K562 (cell line): Measurements from ENCODE around the gene KLK14. TPM values are rescaled to one million over a fixed set of nuclear protein-coding genes. Genes with fewer than 3 reads are reported as not detected.

Experiments used
- ATAC-seq: fragments of 200-7000 bp; cut with Tn5 transposase; 3 replicates; pipeline ENCODE4 v1.9.1; 2020; ENCODE audit warnings: moderate library complexity
- BruUV-seq: library from RNA; stranded (reverse); fragments of 400-500 nt; replicated peaks from 2 replicates; lab custom pipeline; 2021; lab: Mats Ljungman, UMichigan
- CTCF ChIA-PET: fragments of 300-600 bp; formaldehyde crosslinking; extraction: SDS; loops from one replicate; lab custom pipeline; 2021; ENCODE audit warnings: low intra/inter-chr PET ratio; lab: Yijun Ruan, JAX
- POLR2A ChIA-PET: fragments of 300-600, 350-650 bp; sonication (Branson Sonifier 250); formaldehyde crosslinking; extraction: SDS; loops from one replicate; lab custom pipeline; 2021; ENCODE audit warnings: antibody characterized with exemption, inconsistent platforms; lab: Yijun Ruan, JAX
- DNase-seq, 4 experiments: peaks; one replicate each; pipeline versions ENCODE4 v3.0.0 to v3.0.0-alpha.2; 2011 to 2018; ENCODE audit warnings: low spot score in 3 of 4, mixed read lengths in 3 of 4; ENCODE audit errors: extremely low read depth in 1 of 4
- FAIRE-seq: peaks from 2 replicates; lab custom pipeline; 2011; peaks lifted over from hg19 to GRCh38; lab: Jason Lieb, UNC
- H2AFZ ChIP-seq: 2 replicates; pipeline ENCODE4 v1.6.0; 2011; ENCODE audit warnings: low read depth, low read length, control low read depth, inconsistent platforms
- H3K27ac ChIP-seq: fragments of 200-600 bp; 3 replicates; pipeline ENCODE4 v1.8.0; 2011; ENCODE audit warnings: low read depth, mild to moderate bottlenecking, control low read depth, inconsistent platforms, low read length, moderate library complexity, mixed read lengths; ENCODE audit errors: extremely low read depth
- H3K27me3 ChIP-seq, 2 experiments: fragments of 300-600 bp in 1 of 2; 2 replicates in 1 of 2; 3 replicates in 1 of 2; pipeline versions ENCODE4 v1.6.0 to v1.8.0; 2011; ENCODE audit warnings: inconsistent platforms in 2 of 2, low read length in 2 of 2, mild to moderate bottlenecking in 1 of 2, mixed read lengths in 1 of 2, moderate library complexity in 1 of 2; ENCODE audit not compliant: control insufficient read depth in 2 of 2, insufficient read depth in 2 of 2
- H3K36me3 ChIP-seq: fragments of 300-600 bp; 3 replicates; pipeline ENCODE4 v1.8.0; 2011; ENCODE audit warnings: mild to moderate bottlenecking, low read length, inconsistent platforms; ENCODE audit not compliant: control insufficient read depth, insufficient read depth
- H3K4me1 ChIP-seq, 2 experiments: fragments of 200-600 bp in 1 of 2; replicated peaks in 1 of 2; 2 replicates in 1 of 2; 3 replicates in 1 of 2; pipeline versions ENCODE4 v1.5.1 to v1.8.0; 2011; ENCODE audit warnings: inconsistent platforms in 2 of 2, low read length in 2 of 2, mild to moderate bottlenecking in 1 of 2, mixed read lengths in 1 of 2, moderate library complexity in 1 of 2; ENCODE audit not compliant: control insufficient read depth in 2 of 2, insufficient read depth in 2 of 2
- H3K4me2 ChIP-seq: 2 replicates; pipeline ENCODE4 v1.6.1; 2011; ENCODE audit warnings: low read length, control low read depth, inconsistent platforms, mixed read lengths; ENCODE audit not compliant: insufficient read depth
- H3K4me3 ChIP-seq: fragments of 200-600 bp; sonication (generic), shearing (Covaris generic); 2 replicates; pipeline ENCODE4 v1.5.1; 2016; ENCODE audit warnings: control low read depth, inconsistent platforms
- H3K79me2 ChIP-seq: fragments of 200-600 bp; 3 replicates; pipeline ENCODE4 v1.8.0; 2011; ENCODE audit warnings: low read length, inconsistent platforms; ENCODE audit not compliant: control insufficient read depth, insufficient read depth
- H3K9ac ChIP-seq, 2 experiments: 2 replicates each; pipeline versions ENCODE4 v1.6.0 to v1.6.1; 2011; ENCODE audit warnings: low read depth in 2 of 2, low read length in 2 of 2, control low read depth in 1 of 2, inconsistent platforms in 1 of 2, mild to moderate bottlenecking in 1 of 2, mixed read lengths in 1 of 2; ENCODE audit not compliant: insufficient read depth in 1 of 2
- H3K9me1 ChIP-seq: one replicate; pipeline ENCODE4 v1.6.0; 2011; ENCODE audit warnings: inconsistent platforms, mild to moderate bottlenecking, low read length, moderate library complexity; ENCODE audit not compliant: control insufficient read depth, insufficient read depth
- H3K9me3 ChIP-seq: replicated peaks from 2 replicates; pipeline ENCODE4 v1.5.1; 2011; ENCODE audit warnings: low read depth, low read length, inconsistent platforms; ENCODE audit not compliant: control insufficient read depth, insufficient read depth
- H4K20me1 ChIP-seq: replicated peaks from 2 replicates; pipeline ENCODE4 v1.6.1; 2011; ENCODE audit warnings: low read length, inconsistent platforms, mixed read lengths; ENCODE audit not compliant: control insufficient read depth, insufficient read depth
- EGR1 ChIP-seq: fragments of 450-650 bp; conservative IDR thresholded peaks from 2 replicates; pipeline ENCODE4 v1.6.1; 2017; ENCODE audit warnings: mild to moderate bottlenecking
- MCM5 ChIP-seq: fragments of 450-650 bp; IDR thresholded peaks from 2 replicates; pipeline ENCODE4 v1.6.1; 2016; ENCODE audit warnings: low read depth
- NFIC ChIP-seq: fragments of 450-650 bp; IDR thresholded peaks from 2 replicates; pipeline ENCODE4 v1.6.1; 2017; ENCODE audit warnings: mild to moderate bottlenecking, inconsistent platforms
- WGBS: fragments of 100-300 bp; shearing (Covaris generic); methylation state at CpG from one replicate; pipeline ENCODE4 v1.1.6; 2016; ENCODE audit warnings: low coverage, mixed read lengths; ENCODE audit not compliant: insufficient coverage; ENCODE audit errors: missing lambda C conversion rate; 5-methylcytosine and 5-hydroxymethylcytosine counted together
- in situ Hi-C: fragments of 300-500 bp; cut with MboI; formaldehyde crosslinking; loops from 4 replicates; pipeline ENCODE4 v1.15.0; 2018; ENCODE audit warnings: inconsistent platforms, mixed read lengths
- intact Hi-C: fragments of 100-400 bp; cut with micrococcal nuclease; formaldehyde crosslinking; loops from 2 replicates; pipeline ENCODE4 v1.14.2; 2022
- polyA plus RNA-seq, 8 experiments: library from polyadenylated mRNA; depleted of rRNA in 4 of 8; stranded (reverse) in 5 of 8; unstranded in 3 of 8; fragments of >200 nt; fragmentation: Nextera tagmentation in 2 of 8; fragmentation: Illumina TruSeq in 1 of 8; extraction: Ambion mirVana in 2 of 8; extraction: Trizol in 1 of 8; gene quantifications; 2 replicates each; pipeline versions ENCODE4 v1.2.1 to v1.2.3, GENCODE V29; 2011 to 2014; ENCODE audit warnings: inconsistent platforms in 1 of 8, missing spikeins in 1 of 8
- total RNA-seq, 7 experiments: library from RNA; depleted of rRNA in 6 of 7; stranded (reverse); fragments of >200 nt in 6 of 7; fragmentation: Illumina TruSeq in 2 of 7; extraction: Trizol in 2 of 7; gene quantifications; 2 replicates each; pipeline versions ENCODE4 v1.2.1 to v1.2.3, GENCODE V29; 2011 to 2021; ENCODE audit warnings: low replicate concordance in 1 of 7

KLK14 gene
- total and polyA plus RNA-seq, 9 of the 15 experiments (the other 6 are each of a cell fraction or from before 2014, with no cell fraction given) = not detected

GRCh38 chr19:51066393-51067186 lies 16.1 kb downstream of the KLK14 start:
- Histone ChIP-seq H3K4me3 (no peak overlapping the region), H3K27me3 (peaks cover 3 to 8% of the 10 kb centered on the region in 2 experiments; a peak in 1 of 5 replicates), H4K20me1 (no peaks in the 10 kb centered on the region), H3K9ac (no peak overlapping the region), H3K9me3 (no peaks in the 10 kb centered on the region), H3K36me3 (no peaks in the 10 kb centered on the region), H2AFZ (peak overlapping the region; percentile 35; the same call in 1 of the 2 replicates), H3K4me2 (no peak overlapping the region), H3K27ac (no peak overlapping the region), H3K79me2 (no peaks in the 10 kb centered on the region), H3K4me1 (peaks cover 18 to 22% of the 10 kb centered on the region in 2 experiments), H3K9me1 (no peaks in the 10 kb centered on the region)
- ChIA-PET POLR2A (no interaction called here), CTCF (no interaction called here)
- in situ Hi-C loops = no loop called here
- DNase-seq = peak in 1 of 4 experiments; percentile 19
- intact Hi-C loops = no loop called here
- no TSS peak for BruUV-seq
- 13% methylated on average over 6 of the region's 7 CpGs for WGBS
- TF ChIP-seq EGR1 (peak; percentile 72), NFIC (peak; percentile 78), MCM5 (no peak)
- ATAC-seq = no peak
- FAIRE-seq = no peak
